IMR-90 (cell line): ENCODE data around the gene LRRFIP1. TPM values are rescaled to one million over a fixed set of nuclear protein-coding genes. Genes with fewer than 3 reads are reported as not detected.

ENCODE experiments used
- ATAC-seq: fragments of 200-7000 bp; cut with Tn5 transposase; 2 replicates; pipeline ENCODE4 v1.9.1; 2020; ENCODE audit warnings: low read depth, mild to moderate bottlenecking, moderate library complexity
- BruUV-seq: library from RNA; stranded (reverse); fragments of 400-500 nt; replicated peaks from 2 replicates; lab custom pipeline; 2021; lab: Mats Ljungman, UMichigan
- CTCF ChIA-PET: fragments of 300-600 bp; formaldehyde crosslinking; extraction: SDS; loops from one replicate; lab custom pipeline; 2021; ENCODE audit warnings: antibody characterized with exemption; lab: Yijun Ruan, JAX
- POLR2A ChIA-PET: fragments of 300-600 bp; sonication (Branson Sonifier 250); formaldehyde crosslinking; loops from one replicate; lab custom pipeline; 2022; ENCODE audit warnings: antibody characterized with exemption; ENCODE audit not compliant: unreplicated experiment; lab: Charles Lee
- DNase-seq: peaks from one replicate; pipeline ENCODE4 v3.0.0; 2013
- H2AFZ ChIP-seq: replicated peaks from 2 replicates; pipeline ENCODE3; 2013; ENCODE audit warnings: low read length, mild to moderate bottlenecking; ENCODE audit not compliant: poor library complexity
- H2AK5ac ChIP-seq: 2 replicates; pipeline ENCODE4 v1.6.1; 2013; ENCODE audit warnings: low read depth, low read length, inconsistent platforms
- H2AK9ac ChIP-seq: replicated peaks from 2 replicates; pipeline ENCODE3; 2013; ENCODE audit warnings: mild to moderate bottlenecking, low read depth, low read length, moderate library complexity; ENCODE audit not compliant: poor library complexity
- H2BK120ac ChIP-seq: 2 replicates; pipeline ENCODE4 v1.6.1; 2013; ENCODE audit warnings: low read depth, low read length, inconsistent platforms
- H2BK15ac ChIP-seq: 3 replicates; pipeline ENCODE4 v1.6.1; 2013; ENCODE audit warnings: low read depth, low read length, inconsistent platforms
- H2BK20ac ChIP-seq: 2 replicates; pipeline ENCODE4 v1.6.1; 2013; ENCODE audit warnings: low read depth, mild to moderate bottlenecking, inconsistent platforms, low read length, moderate library complexity
- H2BK5ac ChIP-seq: 2 replicates; pipeline ENCODE4 v1.6.1; 2013; ENCODE audit warnings: mild to moderate bottlenecking, low read depth, low read length, inconsistent platforms; ENCODE audit not compliant: poor library complexity, severe bottlenecking
- H3K14ac ChIP-seq: replicated peaks from 2 replicates; pipeline ENCODE4 v1.6.1; 2013; ENCODE audit warnings: low read depth, low read length, inconsistent platforms
- H3K18ac ChIP-seq: 2 replicates; pipeline ENCODE4 v1.6.1; 2013; ENCODE audit warnings: low read depth, low read length, control low read depth
- H3K23ac ChIP-seq: 2 replicates; pipeline ENCODE4 v1.6.1; 2013; ENCODE audit warnings: low read depth, low read length, inconsistent platforms
- H3K27ac ChIP-seq: 2 replicates; pipeline ENCODE4 v1.5.1; 2013; ENCODE audit warnings: mild to moderate bottlenecking, control low read depth, low read length; ENCODE audit not compliant: insufficient read depth
- H3K27me3 ChIP-seq: 2 replicates; pipeline ENCODE4 v1.6.1; 2013; ENCODE audit warnings: low read length; ENCODE audit not compliant: control insufficient read depth, insufficient read depth
- H3K36me3 ChIP-seq: 2 replicates; pipeline ENCODE4 v1.6.1; 2013; ENCODE audit warnings: low read length, mixed read lengths; ENCODE audit not compliant: control insufficient read depth, insufficient read depth
- H3K4ac ChIP-seq: 2 replicates; pipeline ENCODE4 v1.6.1; 2013; ENCODE audit warnings: low read depth, low read length, inconsistent platforms
- H3K4me1 ChIP-seq: 2 replicates; pipeline ENCODE4 v1.6.1; 2013; ENCODE audit warnings: low read length, mixed read lengths; ENCODE audit not compliant: control insufficient read depth, insufficient read depth
- H3K4me2 ChIP-seq: 2 replicates; pipeline ENCODE4 v1.6.1; 2013; ENCODE audit warnings: low read depth, mild to moderate bottlenecking, control low read depth, low read length, moderate library complexity
- H3K4me3 ChIP-seq: 2 replicates; pipeline ENCODE4 v1.5.1; 2013; ENCODE audit warnings: low read depth, mild to moderate bottlenecking, control low read depth, low read length, moderate library complexity; ENCODE audit not compliant: insufficient read depth
- H3K56ac ChIP-seq: 2 replicates; pipeline ENCODE4 v1.6.1; 2013; ENCODE audit warnings: low read length, inconsistent platforms; ENCODE audit not compliant: insufficient read depth; ENCODE audit errors: extremely low read depth
- H3K79me1 ChIP-seq, 2 experiments: 2 replicates each; pipeline ENCODE4 v1.6.1; 2013; ENCODE audit warnings: low read length in 2 of 2, inconsistent platforms in 1 of 2, low read depth in 1 of 2
- H3K9ac ChIP-seq: 2 replicates; pipeline ENCODE4 v1.6.1; 2013; ENCODE audit warnings: low read depth, low read length, control low read depth
- H3K9me1 ChIP-seq: 2 replicates; pipeline ENCODE4 v1.6.1; 2013; ENCODE audit warnings: low read length, inconsistent platforms; ENCODE audit not compliant: insufficient read depth
- H3K9me3 ChIP-seq: 2 replicates; pipeline ENCODE4 v1.6.1; 2013; ENCODE audit warnings: low read length; ENCODE audit not compliant: control insufficient read depth, insufficient read depth
- H4K20me1 ChIP-seq: 2 replicates; pipeline ENCODE4 v1.6.1; 2013; ENCODE audit warnings: low read length, inconsistent platforms; ENCODE audit not compliant: insufficient read depth
- H4K5ac ChIP-seq: 2 replicates; pipeline ENCODE4 v1.6.1; 2013; ENCODE audit warnings: mild to moderate bottlenecking, low read depth, low read length, control low read depth
- H4K8ac ChIP-seq, 2 experiments: 2 replicates each; pipeline ENCODE4 v1.6.1; 2013; ENCODE audit warnings: low read depth in 2 of 2, low read length in 2 of 2, control low read depth in 1 of 2, inconsistent platforms in 1 of 2
- H4K91ac ChIP-seq: 2 replicates; pipeline ENCODE4 v1.6.1; 2013; ENCODE audit warnings: low read depth, low read length, inconsistent platforms; ENCODE audit not compliant: insufficient read depth
- CEBPB ChIP-seq: IDR thresholded peaks from 2 replicates; pipeline ENCODE4 v1.6.1; 2012; ENCODE audit warnings: low read depth, low read length, improper control_type of control experiment
- MAFK ChIP-seq: IDR thresholded peaks from 2 replicates; pipeline ENCODE4 v1.6.1; 2012; ENCODE audit warnings: low read depth, low read length, improper control_type of control experiment
- MXI1 ChIP-seq: IDR thresholded peaks from 2 replicates; pipeline ENCODE4 v1.6.1; 2012; ENCODE audit warnings: low read depth, mild to moderate bottlenecking, low read length, moderate library complexity, borderline replicate concordance
- POLR2A ChIP-seq: IDR thresholded peaks from 2 replicates; pipeline ENCODE4 v1.6.1; 2012; ENCODE audit warnings: mild to moderate bottlenecking, low read depth, low read length
- RCOR1 ChIP-seq: IDR thresholded peaks from 2 replicates; pipeline ENCODE4 v1.6.1; 2012; ENCODE audit warnings: mild to moderate bottlenecking, low read length, improper control_type of control experiment; ENCODE audit not compliant: insufficient replicate concordance
- USF2 ChIP-seq: fragments of 150-350 bp; IDR thresholded peaks from 2 replicates; pipeline ENCODE4 v1.6.1; 2017; ENCODE audit warnings: mild to moderate bottlenecking, antibody characterized with exemption, low read length, low read depth
- WGBS, 2 experiments: methylation state at CpG; one replicate each; pipeline versions ENCODE4 v1.1.5 to v1.1.7; 2013; ENCODE audit warnings: missing lambda C conversion rate in 2 of 2; ENCODE audit not compliant: insufficient read length in 1 of 2; ENCODE audit errors: extremely low coverage in 2 of 2; 5-methylcytosine and 5-hydroxymethylcytosine counted together
- dilution Hi-C: fragments of 300-500 bp; cut with HindIII; formaldehyde crosslinking; loops from one replicate; pipeline ENCODE4 v1.14.3; 2018; ENCODE audit warnings: low sequenced_read_pairs; ENCODE audit not compliant: unreplicated experiment
- in situ Hi-C: fragments of 300-500 bp; cut with MboI; formaldehyde crosslinking; loops from 3 replicates; pipeline ENCODE4 v1.14.3; 2019; ENCODE audit warnings: low sequenced_read_pairs, inconsistent platforms, mixed read lengths
- intact Hi-C: fragments of 100-400 bp; cut with micrococcal nuclease; formaldehyde crosslinking; loops from 2 replicates; pipeline ENCODE4 v1.10.0; 2022
- polyA plus RNA-seq, 3 experiments: library from polyadenylated mRNA; depleted of rRNA; stranded (reverse); fragments of >200 nt; gene quantifications; 2 replicates each; pipeline ENCODE4 v1.2.3, GENCODE V29; 2012; ENCODE audit warnings: low replicate concordance in 1 of 3
- total RNA-seq: library from RNA; depleted of rRNA; stranded (reverse); fragments of >200 nt; gene quantifications from 2 replicates; pipeline ENCODE4 v1.2.3, GENCODE V29; 2012
- TF ChIP-seq, protein P1 (sequence below): fragments of 150-350 bp; IDR thresholded peaks from 2 replicates; pipeline ENCODE4 v1.6.1; 2016; ENCODE audit warnings: low read depth, mild to moderate bottlenecking, low read length, moderate library complexity, borderline replicate concordance

The LRRFIP1 gene
- total and polyA plus RNA-seq, 2 of the 4 experiments (the other 2 are of a cell fraction), result 52.2 to 54.4 TPM

DNA sequence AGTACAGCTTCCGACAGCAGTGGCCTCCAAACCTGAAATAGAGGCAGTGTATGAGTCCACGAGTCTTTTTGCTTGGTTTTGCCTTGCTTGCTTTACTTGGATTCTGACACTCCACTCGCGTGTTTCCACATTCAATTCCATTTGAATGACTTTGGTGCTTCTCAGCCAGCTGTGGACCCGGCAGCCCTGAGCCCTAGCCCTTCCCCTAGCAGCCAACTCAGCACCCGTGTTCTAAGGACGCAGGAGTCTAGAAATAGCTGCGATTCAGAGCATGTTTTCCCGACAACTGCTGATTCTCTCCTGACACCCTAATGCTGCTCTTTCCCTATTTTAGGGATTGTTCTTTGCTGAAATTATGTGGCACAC lies 20.6 kb downstream of the LRRFIP1 start:
- in situ Hi-C loops, result no loop called here
- H2BK5ac ChIP-seq, result no peak overlapping the region
- ATAC-seq (no peak), DNase-seq (no peak)
- dilution Hi-C loops, result no loop called here
- H2AK5ac ChIP-seq, result no peak overlapping the region
- no peak overlapping the region for H3K27ac ChIP-seq
- no TSS peak for BruUV-seq
- ChIA-PET CTCF (interaction anchor here (1.0 kb wide), 1 partner anchor 20 kb away, joined by 3 read pairs; no protein-coding TSS in a partner anchor), POLR2A (no interaction called here)
- H2BK20ac ChIP-seq, result no peak overlapping the region
- no peak overlapping the region for H3K4me3 ChIP-seq
- peaks cover 46 to 90% of the 10 kb centered on the region in 2 experiments for H3K79me1 ChIP-seq
- no peak overlapping the region for H4K91ac ChIP-seq
- H3K4me1 ChIP-seq, result no peaks in the 10 kb centered on the region; the same call in 1 of the 2 replicates
- H2AFZ ChIP-seq, result no peak overlapping the region
- no peak overlapping the region for H3K23ac ChIP-seq
- no peak overlapping the region for H3K9ac ChIP-seq
- 91% methylated on average over 5 of the region's 9 CpGs; no CpG with 5 or more reads in 1 of the 2 experiments for WGBS, 2 experiments
- H3K4ac ChIP-seq, result no peak overlapping the region
- no peak overlapping the region for H3K18ac ChIP-seq
- no peak overlapping the region for H4K5ac ChIP-seq
- H3K36me3 ChIP-seq, result peaks cover 12% of the 10 kb centered on the region
- H4K20me1 ChIP-seq, result peaks cover 43% of the 10 kb centered on the region
- no peak overlapping the region for H4K8ac ChIP-seq
- no peak overlapping the region for H3K4me2 ChIP-seq
- no peak for TF ChIP-seq POLR2A
- no peak for TF ChIP-seq RCOR1
- TF ChIP-seq USF2, result no peak
- no peak for TF ChIP-seq MAFK
- TF ChIP-seq, protein P1, sequence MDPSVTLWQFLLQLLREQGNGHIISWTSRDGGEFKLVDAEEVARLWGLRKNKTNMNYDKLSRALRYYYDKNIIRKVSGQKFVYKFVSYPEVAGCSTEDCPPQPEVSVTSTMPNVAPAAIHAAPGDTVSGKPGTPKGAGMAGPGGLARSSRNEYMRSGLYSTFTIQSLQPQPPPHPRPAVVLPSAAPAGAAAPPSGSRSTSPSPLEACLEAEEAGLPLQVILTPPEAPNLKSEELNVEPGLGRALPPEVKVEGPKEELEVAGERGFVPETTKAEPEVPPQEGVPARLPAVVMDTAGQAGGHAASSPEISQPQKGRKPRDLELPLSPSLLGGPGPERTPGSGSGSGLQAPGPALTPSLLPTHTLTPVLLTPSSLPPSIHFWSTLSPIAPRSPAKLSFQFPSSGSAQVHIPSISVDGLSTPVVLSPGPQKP, result no peak
- TF ChIP-seq CEBPB, result no peak
- no peak for TF ChIP-seq MXI1
- H2AK9ac ChIP-seq, result no peak overlapping the region
- H2BK120ac ChIP-seq, result no peak overlapping the region
- H3K9me3 ChIP-seq, result peaks cover 4% of the 10 kb centered on the region; the same call in 1 of the 2 replicates
- intact Hi-C loops, result no loop called here
- no peaks in the 10 kb centered on the region for H3K27me3 ChIP-seq
- peaks cover 16% of the 10 kb centered on the region for H3K9me1 ChIP-seq
- H3K56ac ChIP-seq, result no peak overlapping the region
- no peak overlapping the region for H2BK15ac ChIP-seq
- no peak overlapping the region for H3K14ac ChIP-seq
